GM12874 (cell line): Measurements from ENCODE around the gene KCNAB3.

Source experiments
- CTCF ChIP-seq: IDR thresholded peaks from 2 replicates; pipeline ENCODE4 v1.5.1; 2011; ENCODE audit warnings: low read depth, mild to moderate bottlenecking, control low read depth, low read length, moderate library complexity; ENCODE audit not compliant: insufficient read depth

The KCNAB3 gene

GRCh38 chr17:7950578-7950977 lies 20.9 kb upstream of the KCNAB3 start:
- TF ChIP-seq CTCF, result no peak

- TF ChIP-seq CTCF, result no peak
These were observed 18.0 kb upstream of the KCNAB3 start for GRCh38 chr17:7947651-7948050.

GRCh38 chr17:7946441-7946840 lies 16.8 kb upstream of the KCNAB3 start:
- TF ChIP-seq CTCF, result no peak

GRCh38 chr17:7945651-7946050 lies 16.0 kb upstream of the KCNAB3 start:
- no peak for TF ChIP-seq CTCF

- TF ChIP-seq CTCF, result no peak
These were observed 14.7 kb upstream of the KCNAB3 start for GRCh38 chr17:7944326-7944725.

GRCh38 chr17:7943291-7943690 lies 13.6 kb upstream of the KCNAB3 start:
- TF ChIP-seq CTCF, result no peak

- no peak for TF ChIP-seq CTCF
These were observed 11.1 kb upstream of the KCNAB3 start for GRCh38 chr17:7940743-7941142.

- TF ChIP-seq CTCF, result no peak
These were observed 10.4 kb upstream of the KCNAB3 start for GRCh38 chr17:7940034-7940433.
